H1 (cell line): ENCODE measurements around the gene RNASE1. TPM values are rescaled to one million over a fixed set of nuclear protein-coding genes. Genes with fewer than 3 reads are reported as not detected.

Experiments
- CTCF ChIA-PET: fragments of 300-600 bp; sonication (Branson Sonifier 250); formaldehyde crosslinking; loops from one replicate; lab custom pipeline; 2021; ENCODE audit not compliant: partially characterized antibody; lab: Charles Lee
- POLR2A ChIA-PET: fragments of 300-600 bp; sonication (Branson Sonifier 250); formaldehyde crosslinking; loops from one replicate; lab custom pipeline; 2021; ENCODE audit warnings: inconsistent platforms; ENCODE audit not compliant: partially characterized antibody; lab: Charles Lee
- DNase-seq, 2 experiments: peaks; one replicate each; pipeline versions ENCODE4 v3.0.0 to v3.0.0-alpha.2; 2010 to 2022; ENCODE audit warnings: low spot score in 2 of 2, low read depth in 1 of 2, mixed read lengths in 1 of 2
- FAIRE-seq: peaks from 2 replicates; lab custom pipeline; 2011; peaks lifted over from hg19 to GRCh38; lab: Jason Lieb, UNC
- H2AFZ ChIP-seq: 2 replicates; pipeline ENCODE4 v1.8.1; 2012; ENCODE audit warnings: low read length, inconsistent platforms
- H2AK5ac ChIP-seq: 2 replicates; pipeline ENCODE4 v1.6.1; 2013; ENCODE audit warnings: low read depth, low read length
- H2BK120ac ChIP-seq: replicated peaks from 2 replicates; pipeline ENCODE3; 2013; ENCODE audit warnings: low read depth, low read length, inconsistent platforms
- H2BK12ac ChIP-seq: 2 replicates; pipeline ENCODE4 v1.6.1; 2013; ENCODE audit warnings: low read depth, low read length
- H2BK15ac ChIP-seq: 2 replicates; pipeline ENCODE4 v1.6.1; 2013; ENCODE audit warnings: low read length
- H2BK20ac ChIP-seq: 2 replicates; pipeline ENCODE4 v1.6.1; 2013; ENCODE audit warnings: low read length
- H2BK5ac ChIP-seq: 2 replicates; pipeline ENCODE4 v1.6.1; 2013; ENCODE audit warnings: low read depth, low read length
- H3K14ac ChIP-seq: 2 replicates; pipeline ENCODE4 v1.6.1; 2013; ENCODE audit warnings: inconsistent platforms; ENCODE audit not compliant: insufficient read length
- H3K18ac ChIP-seq: 2 replicates; pipeline ENCODE4 v1.6.1; 2013; ENCODE audit warnings: low read length; ENCODE audit errors: extremely low read depth
- H3K23ac ChIP-seq: 2 replicates; pipeline ENCODE4 v1.6.1; 2013; ENCODE audit warnings: inconsistent platforms; ENCODE audit not compliant: insufficient read length
- H3K23me2 ChIP-seq: 2 replicates; pipeline ENCODE4 v1.6.1; 2013; ENCODE audit warnings: low read depth, low read length
- H3K27ac ChIP-seq: 2 replicates; pipeline ENCODE4 v1.6.1; 2011; ENCODE audit warnings: low read depth, low read length, inconsistent platforms
- H3K27me3 ChIP-seq, 4 experiments: replicated peaks in 1 of 4; 1 replicate in 1 of 4; 2 replicates in 3 of 4; pipeline versions ENCODE4 v1.6.1 to v1.8.1; 2011 to 2013; ENCODE audit warnings: low read length in 3 of 4, mild to moderate bottlenecking in 3 of 4, inconsistent platforms in 2 of 4, mixed read lengths in 2 of 4, moderate library complexity in 1 of 4; ENCODE audit not compliant: control insufficient read depth in 3 of 4, insufficient read depth in 3 of 4; ENCODE audit errors: extremely low read depth in 1 of 4
- H3K36me3 ChIP-seq, 4 experiments: 2 replicates each; pipeline versions ENCODE4 v1.6.1 to v1.8.1; 2011 to 2013; ENCODE audit warnings: mild to moderate bottlenecking in 4 of 4, low read length in 3 of 4, moderate library complexity in 2 of 4, control low read depth in 1 of 4, inconsistent platforms in 1 of 4; ENCODE audit not compliant: insufficient read depth in 4 of 4, control insufficient read depth in 2 of 4
- H3K4ac ChIP-seq: replicated peaks from 2 replicates; pipeline ENCODE3; 2013; ENCODE audit warnings: low read length, low read depth, mixed read lengths, inconsistent platforms; ENCODE audit not compliant: insufficient read length
- H3K4me1 ChIP-seq, 4 experiments: replicated peaks in 1 of 4; 1 replicate in 1 of 4; 2 replicates in 3 of 4; pipeline versions ENCODE4 v1.6.1 to v1.8.1; 2011 to 2013; ENCODE audit warnings: low read length in 3 of 4, inconsistent platforms in 2 of 4, mixed read lengths in 1 of 4; ENCODE audit not compliant: insufficient read depth in 4 of 4, control insufficient read depth in 3 of 4
- H3K4me2 ChIP-seq, 2 experiments: 2 replicates each; pipeline versions ENCODE4 v1.6.1 to v1.8.1; 2011 to 2013; ENCODE audit warnings: low read depth in 2 of 2, low read length in 2 of 2, control low read depth in 1 of 2, inconsistent platforms in 1 of 2, mild to moderate bottlenecking in 1 of 2; ENCODE audit not compliant: insufficient read depth in 1 of 2
- H3K4me3 ChIP-seq, 4 experiments: fragments of 200-600, 300-600 bp in 1 of 4; sonication (generic), shearing (Covaris generic), sonication (Bioruptor Twin) in 1 of 4; 2 replicates each; pipeline versions ENCODE4 v1.5.1 to v1.8.1; 2011 to 2016; ENCODE audit warnings: low read length in 4 of 4, low read depth in 3 of 4, control low read depth in 2 of 4, inconsistent platforms in 2 of 4, mild to moderate bottlenecking in 2 of 4, mixed read lengths in 1 of 4, moderate library complexity in 1 of 4; ENCODE audit not compliant: insufficient read depth in 2 of 4; ENCODE audit errors: extremely low read depth in 1 of 4
- H3K56ac ChIP-seq: replicated peaks from 2 replicates; pipeline ENCODE3; 2013; ENCODE audit warnings: low read depth, mild to moderate bottlenecking, mixed read lengths, low read length, inconsistent platforms; ENCODE audit not compliant: insufficient read length
- H3K79me1 ChIP-seq: 2 replicates; pipeline ENCODE4 v1.6.1; 2013; ENCODE audit warnings: low read depth, low read length, control low read depth
- H3K79me2 ChIP-seq, 2 experiments: 2 replicates each; pipeline versions ENCODE4 v1.6.1 to v1.8.1; 2012 to 2013; ENCODE audit warnings: low read length in 2 of 2, mild to moderate bottlenecking in 2 of 2, inconsistent platforms in 1 of 2; ENCODE audit not compliant: insufficient read depth in 2 of 2, control insufficient read depth in 1 of 2
- H3K9ac ChIP-seq, 4 experiments: replicated peaks in 1 of 4; 1 replicate in 1 of 4; 2 replicates in 3 of 4; pipeline versions ENCODE4 v1.6.1 to v1.8.1; 2011 to 2013; ENCODE audit warnings: low read depth in 3 of 4, low read length in 3 of 4, control low read depth in 2 of 4, mild to moderate bottlenecking in 2 of 4, moderate library complexity in 2 of 4, inconsistent platforms in 1 of 4; ENCODE audit errors: extremely low read depth in 1 of 4
- H3K9me3 ChIP-seq, 2 experiments: 2 replicates each; pipeline versions ENCODE4 v1.6.1 to v1.8.1; 2012 to 2013; ENCODE audit warnings: mild to moderate bottlenecking in 2 of 2, moderate library complexity in 2 of 2, control low read depth in 1 of 2, inconsistent platforms in 1 of 2, low read depth in 1 of 2, low read length in 1 of 2, mixed read lengths in 1 of 2; ENCODE audit not compliant: insufficient read depth in 2 of 2
- H4K20me1 ChIP-seq, 2 experiments: replicated peaks in 1 of 2; 2 replicates each; pipeline versions ENCODE3 to v1.8.1; 2011 to 2013; ENCODE audit warnings: inconsistent platforms in 2 of 2, low read length in 2 of 2, mild to moderate bottlenecking in 1 of 2; ENCODE audit not compliant: insufficient read depth in 2 of 2, control insufficient read depth in 1 of 2
- H4K5ac ChIP-seq: 2 replicates; pipeline ENCODE4 v1.6.1; 2013; ENCODE audit warnings: low read length, low read depth, mixed read lengths, inconsistent platforms; ENCODE audit not compliant: insufficient read length
- H4K8ac ChIP-seq: 2 replicates; pipeline ENCODE4 v1.8.0; 2013; ENCODE audit warnings: mild to moderate bottlenecking, moderate library complexity, low read length, inconsistent platforms; ENCODE audit not compliant: insufficient read depth; ENCODE audit errors: extremely low read depth
- H4K91ac ChIP-seq: replicated peaks from 2 replicates; pipeline ENCODE3; 2013; ENCODE audit warnings: low read length, mixed read lengths, inconsistent platforms; ENCODE audit not compliant: insufficient read length
- ASH2L ChIP-seq: fragments of 200-600, 300-600 bp; sonication (generic); IDR thresholded peaks from one replicate; pipeline ENCODE4 v1.7.1; 2017; ENCODE audit warnings: low read length
- CHD1 ChIP-seq: IDR thresholded peaks from 2 replicates; pipeline ENCODE4 v1.6.1; 2012; ENCODE audit warnings: low read depth, low read length, improper control_type of control experiment
- EZH2 ChIP-seq: fragments of 200-600 bp; sonication (generic); IDR thresholded peaks from 2 replicates; pipeline ENCODE4 v1.7.1; 2012; ENCODE audit warnings: low read depth, mild to moderate bottlenecking, moderate library complexity, low read length, inconsistent platforms; ENCODE audit not compliant: severe bottlenecking
- HDAC2 ChIP-seq, 2 experiments: fragments of 300-600 bp in 1 of 2; sonication (generic) in 1 of 2; IDR thresholded peaks; 2 replicates each; pipeline ENCODE4 v1.6.1; 2011 to 2012; ENCODE audit warnings: low read depth in 2 of 2, low read length in 2 of 2, mild to moderate bottlenecking in 2 of 2, moderate library complexity in 2 of 2, borderline replicate concordance in 1 of 2, inconsistent platforms in 1 of 2
- JUN ChIP-seq: IDR thresholded peaks from 2 replicates; pipeline ENCODE4 v1.6.1; 2011; ENCODE audit warnings: low read depth, mild to moderate bottlenecking, improper control_type of control experiment, low read length
- KDM4A ChIP-seq: IDR thresholded peaks from one replicate; pipeline ENCODE4 v1.7.1; 2012; ENCODE audit warnings: low read depth, mild to moderate bottlenecking, moderate library complexity, low read length, inconsistent platforms; ENCODE audit not compliant: severe bottlenecking
- KDM5A ChIP-seq: fragments of 200-600 bp; IDR thresholded peaks from 2 replicates; pipeline ENCODE4 v1.7.1; 2012; ENCODE audit warnings: mild to moderate bottlenecking, low read length, inconsistent platforms, mixed read lengths
- MAX ChIP-seq: IDR thresholded peaks from 2 replicates; pipeline ENCODE4 v1.6.1; 2012; ENCODE audit warnings: inconsistent platforms
- NRF1 ChIP-seq: IDR thresholded peaks from 2 replicates; pipeline ENCODE4 v1.6.1; 2011; ENCODE audit warnings: mild to moderate bottlenecking, low read depth, low read length, improper control_type of control experiment
- RFX5 ChIP-seq: IDR thresholded peaks from 2 replicates; pipeline ENCODE4 v1.6.1; 2011; ENCODE audit warnings: low read depth, low read length, improper control_type of control experiment, borderline replicate concordance
- RNF2 ChIP-seq: fragments of 200-900, 300-1000 bp; sonication (generic); IDR thresholded peaks from 2 replicates; pipeline ENCODE4 v1.7.1; 2016; ENCODE audit warnings: borderline replicate concordance, low read depth, mild to moderate bottlenecking, antibody characterized with exemption, low read length; ENCODE audit not compliant: poor library complexity, severe bottlenecking; ENCODE audit errors: missing control alignments
- SP1 ChIP-seq: IDR thresholded peaks from 2 replicates; pipeline ENCODE4 v1.6.1; 2011; ENCODE audit warnings: low read depth, low read length
- TBP ChIP-seq: IDR thresholded peaks from 2 replicates; pipeline ENCODE4 v1.6.1; 2011; ENCODE audit warnings: low read depth, low read length, improper control_type of control experiment
- TCF12 ChIP-seq: IDR thresholded peaks from 2 replicates; pipeline ENCODE4 v1.6.1; 2011; ENCODE audit warnings: low read depth, mild to moderate bottlenecking, low read length
- WGBS, 2 experiments: shearing (Covaris generic) in 1 of 2; methylation state at CpG; one replicate each; pipeline versions ENCODE4 v1.1.6 to v1.1.7; 2013 to 2015; ENCODE audit warnings: low lambda C conversion rate in 2 of 2, mixed read lengths in 2 of 2, inconsistent platforms in 1 of 2, low coverage in 1 of 2, missing lambda C conversion rate in 1 of 2; ENCODE audit not compliant: insufficient replicate concordance in 2 of 2, insufficient coverage in 1 of 2, insufficient read length in 1 of 2; ENCODE audit errors: extremely low coverage in 1 of 2, missing lambda C conversion rate in 1 of 2; 5-methylcytosine and 5-hydroxymethylcytosine counted together
- polyA plus RNA-seq, 7 experiments: library from polyadenylated mRNA; depleted of rRNA in 3 of 7; stranded (reverse) in 5 of 7; unstranded in 2 of 7; fragments of >200 nt in 5 of 7; fragments of 200-250 nt in 2 of 7; gene quantifications; 1 replicate in 5 of 7; 2 replicates in 1 of 7; 4 replicates in 1 of 7; pipeline versions ENCODE4 v1.2.1 to v1.2.3, GENCODE V29; 2011 to 2013; ENCODE audit warnings: missing spikeins in 2 of 7, mixed read lengths in 2 of 7
- total RNA-seq: library from RNA; stranded (reverse); fragmentation: NEBNext Ultra II Directional; extraction: Animal tissue kit (Norgen Biotek cat#: 25700); gene quantifications from 2 replicates; pipeline ENCODE4 v1.2.1, GENCODE V29; 2021

Gene RNASE1
- total and polyA plus RNA-seq, 2 of the 8 experiments (the other 6 are each of a cell fraction or from before 2014, with no cell fraction given) = 2.2 to 13.4 TPM

GRCh38 chr14:20809917-20810316, 7.3 kb upstream of the RNASE1 start:
- Histone ChIP-seq H3K4me2 (no peak overlapping the region), H3K36me3 (peaks cover 0 to 4% (median 0%) of the 10 kb centered on the region in 4 experiments; a peak in 1 of 8 replicates), H3K9ac (no peak overlapping the region), H2BK12ac (0 out of 2 replicates have a peak overlapping the region, but pooled peaks have one; percentile 29), H4K8ac (no peak overlapping the region), H3K27me3 (no peaks in the 10 kb centered on the region), H4K91ac (no peak overlapping the region), H3K18ac (no peak overlapping the region), H3K79me2 (no peaks in the 10 kb centered on the region), H3K56ac (no peak overlapping the region), H3K4ac (no peak overlapping the region), H3K27ac (no peak overlapping the region), H2BK5ac (no peak overlapping the region), H3K4me1 (peaks cover 0 to 3% (median under 1%) of the 10 kb centered on the region in 4 experiments; a peak in 2 of 7 replicates), H2BK120ac (no peak overlapping the region), H4K5ac (no peak overlapping the region), H4K20me1 (no peaks in the 10 kb centered on the region), H2BK15ac (no peak overlapping the region), H3K9me3 (no peaks in the 10 kb centered on the region), H3K23ac (no peak overlapping the region), H2BK20ac (no peak overlapping the region), H2AK5ac (no peak overlapping the region), H3K23me2 (no peaks in the 10 kb centered on the region), H3K14ac (no peak overlapping the region), H2AFZ (no peak overlapping the region), H3K79me1 (no peaks in the 10 kb centered on the region), H3K4me3 (no peak overlapping the region)
- ChIA-PET POLR2A (interaction anchor here (1.1 to 1.8 kb wide), 5 partner anchors 11 to 197 kb away, joined by 3 to 5 read pairs (median 3); no protein-coding TSS in a partner anchor), CTCF (interaction anchor here (1.2 to 2.9 kb wide), 9 partner anchors 9 to 161 kb away, joined by 3 to 18 read pairs (median 5); partner anchors contain the start of gene RNASE6)
- DNase-seq = no peak
- no peak for FAIRE-seq
- 92% methylated on average over 5 of the region's 5 CpGs; no CpG with 5 or more reads in 1 of the 2 experiments for WGBS, 2 experiments
- TF ChIP-seq RFX5 (no peak), KDM5A (no peak), RNF2 (no peak), KDM4A (no peak), MAX (no peak), CHD1 (no peak), HDAC2 (IDR thresholded peaks at IDR 0.05; ENCODE audit: borderline replicate concordance in 1 of 2, low read depth in 2 of 2, low read length in 2 of 2) (no peak), TBP (no peak), EZH2 (no peak), TCF12 (no peak), SP1 (no peak), NRF1 (no peak), ASH2L (no peak), JUN (no peak)
